ENCODE measurements around the gene GNRH2.
"Not testable (repeated sequence)": the region's sequence is repeated elsewhere in the genome, so short reads cannot be mapped to it uniquely, and the experiment has no call there.

GNRH2 gene

GRCh38 chr20:3042625-3043024 lies 797 bp upstream of the GNRH2 start:
- DNase-seq (ENCODE audit: low read depth in 2 of 2), result no peak

- DNase-seq (ENCODE audit: low read depth in 2 of 2), result no peak
Measured at GRCh38 chr20:3044336-3044965, 1.0 kb downstream of the GNRH2 start.

- peak; percentile 17 to 43 for DNase-seq (ENCODE audit: low read depth in 2 of 2)
Measured at GRCh38 chr20:3045042-3045815, 1.8 kb downstream of the GNRH2 start.

- DNase-seq (ENCODE audit: low read depth in 2 of 2), result peak; percentile 35 to 79
Measured at GRCh38 chr20:3045816-3046676, 2.6 kb downstream of the GNRH2 start, which contains the start of gene MRPS26. Gene MRPS26, plus strand, starts transcription at chr20:3046052. Its CDS starts 17 bp downstream, at chr20:3046069.

- DNase-seq (ENCODE audit: low read depth in 2 of 2), result no peak
Measured at GRCh38 chr20:3046677-3047462, 3.4 kb downstream of the GNRH2 start.

- DNase-seq (ENCODE audit: low read depth in 2 of 2), result no peak
Measured at GRCh38 chr20:3047486-3048419, 4.3 kb downstream of the GNRH2 start.

- DNase-seq (ENCODE audit: low read depth in 2 of 2), result no peak
Measured at GRCh38 chr20:3051385-3052019, 8.1 kb downstream of the GNRH2 start.

GRCh38 chr20:3059489-3059888 lies 16.1 kb downstream of the GNRH2 start:
- DNase-seq (ENCODE audit: low read depth in 2 of 2), result no peak

- DNase-seq (ENCODE audit: low read depth in 2 of 2), result not testable (repeated sequence)
Measured at GRCh38 chr20:3064119-3064518, 20.7 kb downstream of the GNRH2 start.

- DNase-seq (ENCODE audit: low read depth in 2 of 2), result no peak
Measured at GRCh38 chr20:3067139-3068014, 24.0 kb downstream of the GNRH2 start.

GRCh38 chr20:3068075-3068474 lies 24.7 kb downstream of the GNRH2 start:
- DNase-seq (ENCODE audit: low read depth in 2 of 2), result no peak

GRCh38 chr20:3068986-3069900 lies 25.8 kb downstream of the GNRH2 start:
- no peak for DNase-seq (ENCODE audit: low read depth in 2 of 2)

- DNase-seq (ENCODE audit: low read depth in 2 of 2), result no peak
Measured at GRCh38 chr20:3070725-3071124, 27.3 kb downstream of the GNRH2 start.

- no peak for DNase-seq (ENCODE audit: low read depth in 2 of 2)
Measured at GRCh38 chr20:3071266-3071609, 27.8 kb downstream of the GNRH2 start.

GRCh38 chr20:3071610-3072529 lies 28.4 kb downstream of the GNRH2 start, which contains the start of gene OXT:
Gene OXT, plus strand, starts transcription at chr20:3071620. Its CDS starts 36 bp downstream, at chr20:3071656.
- DNase-seq (ENCODE audit: low read depth in 2 of 2), result peak; percentile 46 to 69

GRCh38 chr20:3072530-3073250 lies 29.3 kb downstream of the GNRH2 start:
- DNase-seq (ENCODE audit: low read depth in 2 of 2), result no peak

Measured in stimulated activated CD8-positive, alpha-beta memory T cell treated with anti-CD3 and anti-CD28 coated beads, Interleukin-7, amount 100 ng/mL, for 4 hours (primary cell).